Parathyroid adenoma (tissue), 2 donors: ENCODE measurements around the gene TPP2.

Experiments
- H2AFZ ChIP-seq: fragments of 300-600 bp; sonication (generic); one replicate; pipeline ENCODE4 v1.7.0; 2017; ENCODE audit warnings: antibody characterized with exemption, mild to moderate bottlenecking
- H3K27ac ChIP-seq: fragments of 300-600 bp; sonication (generic); one replicate; pipeline ENCODE4 v1.7.0; 2017
- H3K27me3 ChIP-seq: fragments of 300-600 bp; sonication (generic); one replicate; pipeline ENCODE4 v1.7.0; 2017; ENCODE audit warnings: low read length; ENCODE audit not compliant: control insufficient read depth, insufficient read depth
- H3K36me3 ChIP-seq: fragments of 300-600 bp; sonication (generic); one replicate; pipeline ENCODE4 v1.7.0; 2017; ENCODE audit warnings: low read length; ENCODE audit not compliant: control insufficient read depth, insufficient read depth
- H3K4me1 ChIP-seq: fragments of 300-600 bp; sonication (generic); one replicate; pipeline ENCODE4 v1.7.0; 2017; ENCODE audit warnings: control low read depth
- H3K4me2 ChIP-seq: fragments of 300-600 bp; sonication (generic); one replicate; pipeline ENCODE4 v1.7.0; 2017; ENCODE audit warnings: low read length
- H3K4me3 ChIP-seq: fragments of 300-600 bp; sonication (generic); one replicate; pipeline ENCODE4 v1.7.0; 2017; ENCODE audit warnings: low read depth, low read length
- H3K79me2 ChIP-seq: fragments of 300-600 bp; sonication (generic); one replicate; pipeline ENCODE4 v1.7.0; 2017; ENCODE audit warnings: control low read depth
- H3K9ac ChIP-seq: fragments of 300-600 bp; sonication (generic); one replicate; pipeline ENCODE4 v1.7.0; 2017; ENCODE audit warnings: mild to moderate bottlenecking
- H3K9me3 ChIP-seq: fragments of 300-600 bp; sonication (generic); one replicate; pipeline ENCODE4 v1.7.0; 2017; ENCODE audit warnings: low read length; ENCODE audit not compliant: control insufficient read depth
- TF ChIP-seq, protein P1 (sequence below): fragments of 300-600 bp; sonication (generic); IDR thresholded peaks from one replicate; pipeline ENCODE4 v1.7.0; 2017; ENCODE audit warnings: antibody characterized with exemption, mild to moderate bottlenecking
- donor health status: primary hyperparathyroidism.

TPP2 gene

DNA sequence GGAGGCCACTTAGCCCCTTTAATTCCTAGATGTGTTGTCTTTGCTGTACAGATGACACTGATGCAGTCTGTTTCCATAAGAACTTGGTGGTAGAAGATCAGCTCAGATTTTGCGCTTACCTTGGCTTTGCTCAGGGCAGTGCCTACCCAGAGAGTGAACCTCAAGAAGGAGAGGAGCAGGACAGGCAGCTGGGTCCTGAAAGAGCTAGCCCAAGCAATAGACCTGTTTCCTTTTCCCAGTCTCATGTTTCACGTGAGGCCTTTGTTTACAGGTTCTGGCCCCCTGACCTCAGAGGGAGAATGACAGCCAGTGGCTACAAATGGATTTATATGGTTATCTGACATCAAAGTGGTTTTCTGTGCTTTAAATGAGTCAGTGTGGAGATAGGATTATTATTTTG, 58.0 kb downstream of the TPP2 start:
- H3K4me3 ChIP-seq = no peak overlapping the region
- H2AFZ ChIP-seq = no peak overlapping the region
- no peak overlapping the region for H3K27ac ChIP-seq
- no peaks in the 10 kb centered on the region for H3K4me1 ChIP-seq
- no peaks in the 10 kb centered on the region for H3K79me2 ChIP-seq
- no peaks in the 10 kb centered on the region for H3K36me3 ChIP-seq
- no peak overlapping the region for H3K9ac ChIP-seq
- no peak overlapping the region for H3K4me2 ChIP-seq
- H3K27me3 ChIP-seq = no peaks in the 10 kb centered on the region
- H3K9me3 ChIP-seq = no peaks in the 10 kb centered on the region
- TF ChIP-seq, protein P1, sequence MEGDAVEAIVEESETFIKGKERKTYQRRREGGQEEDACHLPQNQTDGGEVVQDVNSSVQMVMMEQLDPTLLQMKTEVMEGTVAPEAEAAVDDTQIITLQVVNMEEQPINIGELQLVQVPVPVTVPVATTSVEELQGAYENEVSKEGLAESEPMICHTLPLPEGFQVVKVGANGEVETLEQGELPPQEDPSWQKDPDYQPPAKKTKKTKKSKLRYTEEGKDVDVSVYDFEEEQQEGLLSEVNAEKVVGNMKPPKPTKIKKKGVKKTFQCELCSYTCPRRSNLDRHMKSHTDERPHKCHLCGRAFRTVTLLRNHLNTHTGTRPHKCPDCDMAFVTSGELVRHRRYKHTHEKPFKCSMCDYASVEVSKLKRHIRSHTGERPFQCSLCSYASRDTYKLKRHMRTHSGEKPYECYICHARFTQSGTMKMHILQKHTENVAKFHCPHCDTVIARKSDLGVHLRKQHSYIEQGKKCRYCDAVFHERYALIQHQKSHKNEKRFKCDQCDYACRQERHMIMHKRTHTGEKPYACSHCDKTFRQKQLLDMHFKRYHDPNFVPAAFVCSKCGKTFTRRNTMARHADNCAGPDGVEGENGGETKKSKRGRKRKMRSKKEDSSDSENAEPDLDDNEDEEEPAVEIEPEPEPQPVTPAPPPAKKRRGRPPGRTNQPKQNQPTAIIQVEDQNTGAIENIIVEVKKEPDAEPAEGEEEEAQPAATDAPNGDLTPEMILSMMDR = no peak

- Histone ChIP-seq H3K36me3 (no peaks in the 10 kb centered on the region), H3K9me3 (no peaks in the 10 kb centered on the region), H3K4me3 (no peak overlapping the region), H2AFZ (no peak overlapping the region), H3K27ac (no peak overlapping the region), H3K27me3 (no peaks in the 10 kb centered on the region), H3K4me1 (no peaks in the 10 kb centered on the region), H3K79me2 (no peaks in the 10 kb centered on the region), H3K4me2 (no peak overlapping the region), H3K9ac (no peak overlapping the region)
- TF ChIP-seq, protein P1 = no peak
Measured at GRCh38 chr13:102657630-102658029, 60.8 kb downstream of the TPP2 start.

- no peak overlapping the region for H3K27ac ChIP-seq
- H3K79me2 ChIP-seq = no peaks in the 10 kb centered on the region
- no peak overlapping the region for H3K4me2 ChIP-seq
- no peak overlapping the region for H3K9ac ChIP-seq
- H3K36me3 ChIP-seq = no peaks in the 10 kb centered on the region
- no peaks in the 10 kb centered on the region for H3K27me3 ChIP-seq
- H2AFZ ChIP-seq = no peak overlapping the region
- TF ChIP-seq, protein P1 = no peak
- no peaks in the 10 kb centered on the region for H3K4me1 ChIP-seq
- no peaks in the 10 kb centered on the region for H3K9me3 ChIP-seq
- H3K4me3 ChIP-seq = no peak overlapping the region
Measured at GRCh38 chr13:102658660-102659059, 61.9 kb downstream of the TPP2 start.

GRCh38 chr13:102659168-102659713, 62.5 kb downstream of the TPP2 start:
- Histone ChIP-seq H3K36me3 (no peaks in the 10 kb centered on the region), H3K27me3 (no peaks in the 10 kb centered on the region)

DNA sequence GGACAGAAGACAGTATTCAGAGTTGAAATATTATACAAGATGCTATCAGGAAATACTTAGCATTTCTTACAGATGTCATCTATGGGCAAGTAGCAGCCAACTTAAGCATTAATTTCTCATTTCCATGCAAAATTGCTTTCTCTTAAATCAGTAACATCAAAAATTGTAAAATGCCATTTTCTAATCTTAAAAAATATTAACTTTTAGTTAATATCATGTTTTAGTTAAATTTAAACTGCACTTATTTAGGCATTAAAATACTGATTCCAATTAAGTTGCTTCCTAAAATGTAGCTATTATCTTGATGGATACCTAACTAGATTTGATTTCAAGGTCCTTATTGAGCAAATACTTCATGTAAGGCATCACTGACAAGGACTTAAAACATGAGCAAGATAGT, 70.2 kb downstream of the TPP2 start:
- no peak overlapping the region for H3K4me2 ChIP-seq
- no peaks in the 10 kb centered on the region for H3K36me3 ChIP-seq
- H3K27ac ChIP-seq = no peak overlapping the region
- H3K4me3 ChIP-seq = no peak overlapping the region
- no peaks in the 10 kb centered on the region for H3K4me1 ChIP-seq
- no peak overlapping the region for H2AFZ ChIP-seq
- TF ChIP-seq, protein P1 = no peak
- no peaks in the 10 kb centered on the region for H3K79me2 ChIP-seq
- H3K27me3 ChIP-seq = no peaks in the 10 kb centered on the region
- no peak overlapping the region for H3K9ac ChIP-seq
- H3K9me3 ChIP-seq = no peaks in the 10 kb centered on the region

More at GRCh38 chr13:102659168-102659713, 62.5 kb downstream of the TPP2 start:
- Histone ChIP-seq H3K4me2 (no peak overlapping the region), H3K9me3 (no peaks in the 10 kb centered on the region), H3K27ac (no peak overlapping the region), H2AFZ (no peak overlapping the region), H3K4me1 (no peaks in the 10 kb centered on the region), H3K79me2 (no peaks in the 10 kb centered on the region), H3K4me3 (no peak overlapping the region), H3K9ac (no peak overlapping the region)
- TF ChIP-seq, protein P1 = no peak
